GM19438 (cell line): Measurements from ENCODE around the gene EFNA5.
A peak's percentile ranks its signal among the peaks of the same experiment; 100 is the strongest.

Experiments used
- ATAC-seq: cut with Tn5 transposase; IDR thresholded peaks from one replicate; pipeline ENCODE4 v1.9.1; 2021; ENCODE audit warnings: low read depth; ENCODE audit not compliant: unreplicated experiment

Gene EFNA5

GRCh38 chr5:107554776-107555424 lies 115.8 kb downstream of the EFNA5 start:
- no peak for ATAC-seq

GRCh38 chr5:107553117-107553555 lies 117.6 kb downstream of the EFNA5 start:
- ATAC-seq, result no peak

- ATAC-seq, result no peak
These were observed 119.6 kb downstream of the EFNA5 start for GRCh38 chr5:107551088-107551487.

- ATAC-seq, result no peak
These were observed 121.2 kb downstream of the EFNA5 start for GRCh38 chr5:107549567-107549966.

- ATAC-seq, result no peak
These were observed 122.3 kb downstream of the EFNA5 start for GRCh38 chr5:107548477-107548876.

- no peak for ATAC-seq
These were observed 124.0 kb downstream of the EFNA5 start for GRCh38 chr5:107546719-107547118.

- no peak for ATAC-seq
These were observed 125.3 kb downstream of the EFNA5 start for GRCh38 chr5:107545486-107545885.

GRCh38 chr5:107544967-107545366 lies 125.8 kb downstream of the EFNA5 start:
- no peak for ATAC-seq

- no peak for ATAC-seq
These were observed 126.3 kb downstream of the EFNA5 start for GRCh38 chr5:107544476-107544875.

GRCh38 chr5:107543868-107544267 lies 126.9 kb downstream of the EFNA5 start:
- ATAC-seq, result no peak

- no peak for ATAC-seq
These were observed 127.9 kb downstream of the EFNA5 start for GRCh38 chr5:107542831-107543231.

- ATAC-seq, result no peak
These were observed 128.3 kb downstream of the EFNA5 start for GRCh38 chr5:107542428-107542827.

GRCh38 chr5:107541400-107541799 lies 129.3 kb downstream of the EFNA5 start:
- ATAC-seq, result peak; percentile 64

GRCh38 chr5:107539726-107540330 lies 130.9 kb downstream of the EFNA5 start:
- ATAC-seq, result no peak

- ATAC-seq, result no peak
These were observed 131.8 kb downstream of the EFNA5 start for GRCh38 chr5:107538805-107539445.

GRCh38 chr5:107538331-107538730 lies 132.4 kb downstream of the EFNA5 start:
- ATAC-seq, result no peak

- ATAC-seq, result no peak
These were observed 134.9 kb downstream of the EFNA5 start for GRCh38 chr5:107535849-107536248.

- ATAC-seq, result no peak
These were observed 136.5 kb downstream of the EFNA5 start for GRCh38 chr5:107533910-107534876.

GRCh38 chr5:107532916-107533315 lies 137.8 kb downstream of the EFNA5 start:
- ATAC-seq, result no peak

GRCh38 chr5:107532169-107532878 lies 138.4 kb downstream of the EFNA5 start:
- no peak for ATAC-seq
